HepG2 (cell line): ENCODE results near the gene SPOCD1.

Experiments
- FOXM1 ChIP-seq: sonication (generic); formaldehyde crosslinking; IDR thresholded peaks from 2 replicates; pipeline ENCODE4 v1.5.0; 2020; ENCODE audit warnings: missing genetic modification reagents
- JUNB ChIP-seq: sonication (generic); formaldehyde crosslinking; IDR thresholded peaks from 2 replicates; pipeline ENCODE4 v1.8.0; 2022; ENCODE audit warnings: missing genetic modification reagents, mild to moderate bottlenecking, borderline replicate concordance
- KLF12 ChIP-seq: sonication (generic); formaldehyde crosslinking; IDR thresholded peaks from 2 replicates; pipeline ENCODE4 v1.4.0; 2020; ENCODE audit warnings: missing genetic modification reagents, borderline replicate concordance
- MED1 ChIP-seq: sonication (generic); formaldehyde crosslinking; IDR thresholded peaks from 2 replicates; pipeline ENCODE4 v1.4.0; 2020; ENCODE audit warnings: missing genetic modification reagents
- TRIM22 ChIP-seq: fragments of 450-650 bp; IDR thresholded peaks from 2 replicates; pipeline ENCODE4 v1.6.1; 2017
- U2AF2 ChIP-seq: fragments of 200-400 bp; formaldehyde crosslinking; IDR thresholded peaks from 2 replicates; pipeline ENCODE4 v1.6.1; 2017; ENCODE audit warnings: low read depth, mild to moderate bottlenecking, low read length
- ZNF674 ChIP-seq: sonication (generic); formaldehyde crosslinking; IDR thresholded peaks from 2 replicates; pipeline ENCODE4 v1.5.0; 2020; ENCODE audit warnings: low read depth, mild to moderate bottlenecking, missing genetic modification reagents
- TF ChIP-seq, protein P1 (sequence below): sonication (generic); formaldehyde crosslinking; IDR thresholded peaks from 2 replicates; pipeline ENCODE4 v1.5.0; 2020; ENCODE audit warnings: mild to moderate bottlenecking, missing genetic modification reagents, moderate library complexity
- TF ChIP-seq, protein P2 (sequence below): sonication (generic); formaldehyde crosslinking; IDR thresholded peaks from 2 replicates; pipeline ENCODE4 v1.8.0; 2022; ENCODE audit warnings: mild to moderate bottlenecking, missing genetic modification reagents, borderline replicate concordance

GRCh38 chr1:31797216-31797615 lies 18.6 kb downstream of the SPOCD1 start:
- TF ChIP-seq MED1, result no peak
- TF ChIP-seq, protein P1, sequence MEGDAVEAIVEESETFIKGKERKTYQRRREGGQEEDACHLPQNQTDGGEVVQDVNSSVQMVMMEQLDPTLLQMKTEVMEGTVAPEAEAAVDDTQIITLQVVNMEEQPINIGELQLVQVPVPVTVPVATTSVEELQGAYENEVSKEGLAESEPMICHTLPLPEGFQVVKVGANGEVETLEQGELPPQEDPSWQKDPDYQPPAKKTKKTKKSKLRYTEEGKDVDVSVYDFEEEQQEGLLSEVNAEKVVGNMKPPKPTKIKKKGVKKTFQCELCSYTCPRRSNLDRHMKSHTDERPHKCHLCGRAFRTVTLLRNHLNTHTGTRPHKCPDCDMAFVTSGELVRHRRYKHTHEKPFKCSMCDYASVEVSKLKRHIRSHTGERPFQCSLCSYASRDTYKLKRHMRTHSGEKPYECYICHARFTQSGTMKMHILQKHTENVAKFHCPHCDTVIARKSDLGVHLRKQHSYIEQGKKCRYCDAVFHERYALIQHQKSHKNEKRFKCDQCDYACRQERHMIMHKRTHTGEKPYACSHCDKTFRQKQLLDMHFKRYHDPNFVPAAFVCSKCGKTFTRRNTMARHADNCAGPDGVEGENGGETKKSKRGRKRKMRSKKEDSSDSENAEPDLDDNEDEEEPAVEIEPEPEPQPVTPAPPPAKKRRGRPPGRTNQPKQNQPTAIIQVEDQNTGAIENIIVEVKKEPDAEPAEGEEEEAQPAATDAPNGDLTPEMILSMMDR (CRISPR knock-in tag), result no peak
- no peak for TF ChIP-seq KLF12 (CRISPR knock-in tag)
- TF ChIP-seq TRIM22, result no peak
- no peak for TF ChIP-seq ZNF674 (CRISPR knock-in tag)
- no peak for TF ChIP-seq JUNB (CRISPR knock-in tag)
- TF ChIP-seq, protein P2, sequence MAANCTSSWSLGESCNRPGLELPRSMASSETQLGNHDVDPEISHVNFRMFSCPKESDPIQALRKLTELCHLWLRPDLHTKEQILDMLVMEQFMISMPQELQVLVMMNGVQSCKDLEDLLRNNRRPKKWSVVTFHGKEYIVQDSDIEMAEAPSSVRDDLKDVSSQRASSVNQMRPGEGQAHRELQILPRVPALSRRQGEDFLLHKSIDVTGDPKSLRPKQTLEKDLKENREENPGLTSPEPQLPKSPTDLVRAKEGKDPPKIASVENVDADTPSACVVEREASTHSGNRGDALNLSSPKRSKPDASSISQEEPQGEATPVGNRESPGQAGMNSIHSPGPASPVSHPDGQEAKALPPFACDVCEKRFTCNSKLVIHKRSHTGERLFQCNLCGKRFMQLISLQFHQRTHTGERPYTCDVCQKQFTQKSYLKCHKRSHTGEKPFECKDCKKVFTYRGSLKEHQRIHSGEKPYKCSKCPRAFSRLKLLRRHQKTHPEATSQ (CRISPR knock-in tag), result no peak
- TF ChIP-seq U2AF2, result no peak
- TF ChIP-seq FOXM1, result no peak
